ENCODE measurements around the gene WIPI1.

The WIPI1 gene

DNA sequence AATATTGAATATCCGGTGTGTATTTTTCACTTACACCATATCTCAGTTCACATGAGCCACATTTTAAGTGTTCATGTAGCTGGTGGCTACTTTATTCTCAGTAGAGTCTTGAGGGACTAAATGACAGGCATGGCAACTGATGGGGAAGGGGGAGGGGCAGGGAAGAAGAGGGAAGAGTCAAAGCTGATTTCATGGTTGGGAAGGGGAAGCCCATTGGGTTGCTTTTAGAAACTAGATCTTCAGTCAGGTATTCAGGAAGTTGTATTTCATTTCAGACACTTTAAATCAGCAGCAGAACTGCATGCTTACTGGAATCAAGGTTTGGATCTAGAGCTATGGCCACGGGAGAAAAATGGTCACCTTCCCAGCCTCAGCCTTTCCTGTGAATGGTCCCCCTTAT, 2.9 kb upstream of the WIPI1 start:
- no peak for DNase-seq

DNA sequence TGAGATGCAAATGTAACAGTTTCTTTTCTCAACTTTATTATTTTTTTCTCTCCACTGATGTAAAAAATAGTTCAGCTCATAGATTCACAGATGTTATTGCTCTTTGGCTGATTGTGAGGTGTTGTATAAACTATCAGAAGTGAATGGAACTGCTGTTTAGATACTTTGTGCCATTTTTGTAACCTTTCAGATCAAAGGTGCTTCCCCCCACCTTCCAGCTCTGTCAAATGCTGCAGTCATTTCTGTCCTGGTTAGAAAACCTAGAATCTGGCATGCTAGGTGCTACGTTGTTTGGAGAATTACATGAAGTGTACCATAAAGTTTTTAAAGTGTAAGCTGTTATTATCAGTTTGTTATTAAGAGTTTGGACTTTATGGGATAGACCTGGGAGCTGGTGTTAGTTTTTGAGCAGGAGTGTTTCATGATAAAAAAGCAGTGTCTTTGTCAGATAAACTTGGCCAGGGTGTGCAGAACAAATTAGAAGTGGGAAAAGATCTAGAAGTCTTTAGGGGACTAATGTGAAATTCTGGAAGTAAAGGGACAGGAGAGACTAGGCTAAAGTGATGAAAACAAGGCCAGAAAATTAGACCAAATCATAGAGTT, 1.8 kb upstream of the WIPI1 start:
- no peak for DNase-seq

- DNase-seq: no peak
Observed at GRCh38 chr17:68458260-68459036, 1.2 kb upstream of the WIPI1 start.

DNA sequence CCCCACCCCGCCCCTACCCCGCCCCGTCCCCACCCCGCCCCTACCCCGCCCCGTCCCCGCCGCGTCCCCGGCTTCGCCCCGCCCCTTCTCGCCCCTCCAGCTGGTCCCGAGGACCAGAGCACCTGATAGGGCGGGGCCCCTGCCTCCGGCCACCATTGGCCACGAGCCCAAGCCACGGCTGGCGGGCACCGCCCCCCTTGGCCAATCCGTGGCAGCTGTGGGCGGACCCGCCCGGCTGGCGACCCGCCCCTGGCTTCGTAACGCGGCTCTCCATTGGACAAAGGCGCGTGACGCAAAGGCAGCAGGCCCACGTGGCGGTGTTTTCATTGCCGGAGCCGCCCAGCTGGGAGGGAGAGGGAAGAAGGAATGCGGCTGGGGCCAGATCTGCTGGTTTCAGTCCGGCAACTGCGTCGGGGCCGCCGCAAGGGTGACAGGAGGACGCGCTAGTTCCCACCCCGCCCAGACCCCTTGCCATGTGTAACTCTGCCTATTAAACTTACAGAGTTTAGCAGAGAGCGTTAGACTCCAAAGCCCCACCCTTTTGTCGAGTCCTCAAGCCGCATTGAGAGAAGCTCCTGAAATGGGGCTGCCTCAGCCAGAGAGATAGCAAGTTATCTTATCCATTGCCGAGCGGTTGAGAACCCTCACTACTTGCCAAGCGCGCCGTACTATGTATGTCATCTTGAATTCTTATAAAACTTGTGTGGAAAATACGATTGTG, 403 bp upstream of the WIPI1 start:
- DNase-seq: peak; percentile 70

- no peak for DNase-seq
Observed at GRCh38 chr17:68456339-68457167, 743 bp downstream of the WIPI1 start.

DNA sequence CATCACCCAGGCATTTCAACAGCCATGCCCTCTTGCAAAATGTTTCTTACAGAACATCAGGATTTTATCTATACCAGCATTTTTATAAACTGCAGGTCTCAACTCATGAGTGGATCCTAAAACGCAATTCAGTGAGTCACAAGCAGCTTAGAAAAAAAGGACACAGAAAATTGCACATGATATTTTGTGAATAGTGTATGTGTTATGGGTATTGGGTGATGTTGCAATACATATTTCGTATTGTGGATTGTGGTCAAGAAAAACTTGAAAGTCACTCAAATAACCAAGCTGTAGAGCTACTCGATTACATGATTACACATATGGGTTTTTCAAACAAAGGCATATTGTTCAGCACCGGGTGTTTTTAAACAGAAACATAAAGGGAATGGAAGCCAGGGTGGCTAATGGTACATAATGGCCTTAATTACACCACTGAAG, 1.4 kb downstream of the WIPI1 start:
- no peak for DNase-seq

DNA sequence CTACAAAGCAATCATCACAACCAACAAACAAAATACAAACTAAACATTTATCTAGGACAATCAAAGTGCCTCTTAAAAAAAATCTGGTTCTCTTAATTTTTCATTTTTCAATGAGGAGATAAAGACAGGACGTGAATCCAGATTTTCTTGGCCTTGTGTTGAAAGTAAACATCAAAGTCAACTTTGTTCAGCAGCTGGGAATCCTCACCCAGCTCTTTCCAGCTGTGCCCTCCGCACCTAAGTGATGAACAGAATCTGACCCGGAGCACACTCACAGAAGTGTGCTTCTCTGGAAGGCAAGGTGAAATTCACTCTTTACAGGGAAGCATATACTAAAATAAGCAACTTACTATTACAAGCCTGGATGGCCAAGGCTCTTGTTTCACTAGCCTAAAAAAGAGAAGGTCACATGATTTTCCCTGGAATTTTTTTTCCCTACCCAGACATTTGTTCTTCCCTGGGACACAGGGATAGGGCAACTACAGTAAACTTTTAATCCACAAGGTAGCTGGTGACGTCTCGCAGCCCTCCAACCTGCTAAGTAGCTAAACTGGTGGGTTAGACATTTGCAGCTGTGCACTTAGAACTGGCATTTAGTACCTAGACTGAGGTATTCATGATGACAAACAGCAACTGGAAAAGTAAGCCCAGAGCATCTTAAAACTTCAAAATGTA, 3.2 kb downstream of the WIPI1 start:
- DNase-seq: no peak

DNA sequence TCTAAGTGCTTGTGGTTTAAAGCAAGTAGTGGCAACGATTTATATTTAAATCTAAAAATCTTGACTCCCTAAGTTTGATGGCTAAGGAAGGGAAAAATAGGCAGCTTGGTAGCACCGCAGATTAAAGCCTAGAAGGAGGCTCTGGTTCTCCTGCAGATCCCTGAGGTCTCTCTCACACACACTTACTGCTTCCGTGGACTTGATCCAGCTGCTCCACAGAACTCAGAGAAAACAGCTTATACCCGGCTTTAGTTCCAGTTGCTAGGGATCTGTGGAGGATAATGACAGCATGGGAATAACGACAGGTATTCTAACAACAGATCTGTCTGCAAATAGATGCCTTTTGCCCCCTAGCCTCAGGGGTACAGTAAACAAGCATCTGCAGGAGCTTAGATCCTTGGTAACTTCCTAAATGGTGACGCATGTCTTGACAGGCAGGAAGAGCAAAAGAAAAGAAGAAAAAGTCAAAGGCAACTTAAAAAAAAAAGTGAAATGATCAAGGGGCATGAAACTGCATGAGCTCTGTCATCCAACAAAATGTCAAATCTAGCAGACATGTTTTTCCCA, 4.5 kb downstream of the WIPI1 start:
- DNase-seq: no peak

- DNase-seq: no peak
Observed at GRCh38 chr17:68451670-68452354, 5.5 kb downstream of the WIPI1 start.

DNA sequence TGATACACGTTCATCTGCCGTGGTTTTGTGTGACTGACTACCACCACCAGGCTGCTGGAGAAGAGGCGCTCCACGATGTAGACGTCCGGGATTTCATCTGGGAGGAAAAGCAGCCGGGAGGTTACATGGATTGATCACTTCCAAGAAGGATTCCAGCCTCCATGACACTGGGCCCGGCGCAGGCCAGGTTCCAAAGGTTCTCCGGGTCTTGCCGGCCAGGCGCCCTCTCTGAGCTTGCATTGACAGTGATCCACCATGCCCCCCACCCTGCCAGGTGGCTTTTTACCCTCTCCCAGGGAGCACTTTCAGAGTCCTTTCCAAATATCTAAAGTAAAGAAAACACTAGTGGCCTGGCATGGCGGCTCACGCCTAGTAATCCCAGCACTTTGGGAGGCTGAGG, 6.5 kb downstream of the WIPI1 start:
- DNase-seq: no peak

DNA sequence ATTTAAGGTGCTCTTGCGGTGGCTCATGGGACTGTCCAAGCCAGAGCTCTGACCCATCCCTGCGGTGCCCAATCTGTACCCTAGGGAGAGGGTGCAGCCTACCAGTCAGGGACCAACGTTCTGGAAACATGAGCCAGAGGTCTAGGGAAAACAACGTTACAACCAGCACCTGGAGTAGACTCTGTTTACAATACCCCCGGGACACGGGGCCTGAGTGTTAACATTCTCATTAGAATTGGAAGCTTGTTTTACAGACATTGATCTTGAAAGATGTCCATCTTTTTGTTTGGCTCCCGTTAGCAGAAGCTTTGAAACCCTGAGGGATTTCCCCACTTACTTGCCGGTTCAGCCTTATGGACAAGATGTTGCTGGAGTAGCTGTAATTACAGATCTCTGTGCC, 6.9 kb downstream of the WIPI1 start:
- no peak for DNase-seq

- no peak for DNase-seq
Observed at GRCh38 chr17:68449021-68449739, 8.1 kb downstream of the WIPI1 start.

GRCh38 chr17:68446626-68447041, 10.7 kb downstream of the WIPI1 start:
- DNase-seq: no peak

DNA sequence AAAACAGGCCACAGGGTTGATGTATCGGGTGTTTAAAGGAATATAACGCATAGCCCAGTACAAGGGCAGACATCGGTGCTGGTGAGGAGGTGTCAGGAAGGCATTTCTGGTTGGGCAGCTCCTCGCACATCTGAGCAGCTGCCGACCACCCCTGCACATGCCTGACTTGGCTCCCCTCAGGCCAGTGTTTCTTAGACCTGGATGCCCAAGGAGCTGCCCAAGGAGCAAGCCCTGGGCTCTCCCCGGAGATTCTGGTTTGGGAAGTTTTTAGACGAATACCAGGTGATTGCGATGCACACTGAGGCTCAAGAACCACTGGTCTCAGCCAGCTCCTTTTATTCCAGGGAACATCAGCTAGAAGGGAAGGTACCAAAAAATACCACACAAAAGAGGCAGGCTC, 11.6 kb downstream of the WIPI1 start:
- no peak for DNase-seq

GRCh38 chr17:68443972-68444464, 13.3 kb downstream of the WIPI1 start:
- no peak for DNase-seq

- DNase-seq: no peak
Observed at GRCh38 chr17:68441070-68441770, 16.1 kb downstream of the WIPI1 start.

GRCh38 chr17:68440526-68440925, 16.8 kb downstream of the WIPI1 start:
- DNase-seq: no peak

DNA sequence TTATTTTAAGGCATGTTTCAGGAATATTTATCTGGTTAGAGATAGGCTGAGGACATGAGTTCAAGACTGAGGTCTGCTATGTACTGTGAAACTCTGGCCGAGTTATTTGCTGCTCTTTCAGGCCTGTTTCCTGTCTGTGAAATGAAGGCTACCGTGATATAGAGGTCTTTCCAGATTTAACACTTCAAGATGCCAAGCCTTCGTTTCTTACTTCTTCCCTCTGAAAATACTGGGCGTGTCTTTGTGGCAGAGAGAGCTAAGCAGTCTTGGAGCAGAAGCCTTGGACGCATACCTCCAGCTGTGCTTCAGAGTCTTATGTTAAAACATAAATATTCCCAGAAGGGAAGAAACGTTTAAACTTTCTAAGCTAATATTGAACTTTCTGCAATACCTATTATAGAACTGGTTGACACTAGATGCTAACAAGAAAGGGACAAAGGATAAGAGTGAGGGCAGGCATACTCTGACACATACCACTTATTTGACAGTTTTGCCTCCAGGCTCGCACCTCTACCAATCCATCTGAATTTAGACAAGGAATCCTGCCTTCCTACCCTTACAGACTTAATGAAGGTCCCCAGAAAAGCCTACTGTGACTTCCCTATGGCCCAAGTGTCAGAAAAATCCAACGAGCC, 17.5 kb downstream of the WIPI1 start:
- DNase-seq: no peak

All from DMS79 (cell line).